DOHH2 (cell line): ENCODE results near the gene ACACB.

Experiments used
- H3F3A ChIP-seq: fragments of 200-600 bp; sonication (generic), shearing (Covaris generic); 2 replicates; pipeline ENCODE4 v1.6.0; 2016; ENCODE audit warnings: antibody characterized with exemption, mild to moderate bottlenecking; ENCODE audit not compliant: control insufficient read depth, insufficient read depth
- H3K27ac ChIP-seq: fragments of 200-600 bp; sonication (generic); 2 replicates; pipeline ENCODE4 v1.5.1; 2014; ENCODE audit warnings: low read depth, mild to moderate bottlenecking, low read length, moderate library complexity
- H3K27me3 ChIP-seq: fragments of 200-600 bp; sonication (generic); 2 replicates; pipeline ENCODE4 v1.6.1; 2014; ENCODE audit warnings: mild to moderate bottlenecking, low read length, mixed read lengths; ENCODE audit not compliant: control insufficient read depth
- H3K36me3 ChIP-seq: fragments of 200-600 bp; sonication (generic); 2 replicates; pipeline ENCODE4 v1.6.1; 2014; ENCODE audit warnings: mild to moderate bottlenecking, low read length, moderate library complexity, mixed read lengths; ENCODE audit not compliant: control insufficient read depth
- H3K4me1 ChIP-seq: fragments of 200-600 bp; sonication (generic); 2 replicates; pipeline ENCODE4 v1.6.1; 2014; ENCODE audit warnings: mild to moderate bottlenecking, low read length, mixed read lengths; ENCODE audit not compliant: control insufficient read depth
- H3K4me2 ChIP-seq: fragments of 200-600 bp; sonication (generic); 2 replicates; pipeline ENCODE4 v1.6.0; 2014; ENCODE audit warnings: mild to moderate bottlenecking, low read length, moderate library complexity
- H3K4me3 ChIP-seq: fragments of 200-600 bp; sonication (generic); 2 replicates; pipeline ENCODE4 v1.5.1; 2014; ENCODE audit warnings: mild to moderate bottlenecking, low read length, mixed read lengths
- H3K79me2 ChIP-seq: fragments of 200-600 bp; sonication (generic); 2 replicates; pipeline ENCODE4 v1.6.1; 2014; ENCODE audit warnings: mild to moderate bottlenecking, low read length, mixed read lengths; ENCODE audit not compliant: control insufficient read depth
- H3K9me2 ChIP-seq: fragments of 200-600 bp; sonication (generic); replicated peaks from 2 replicates; pipeline ENCODE4 v1.6.1; 2014; ENCODE audit warnings: mild to moderate bottlenecking, low read length, mixed read lengths; ENCODE audit not compliant: control insufficient read depth
- H3K9me3 ChIP-seq: fragments of 200-600 bp; sonication (generic); 2 replicates; pipeline ENCODE4 v1.6.1; 2014; ENCODE audit warnings: antibody characterized with exemption, low read length, mixed read lengths; ENCODE audit not compliant: control insufficient read depth, insufficient read depth
- H4K20me1 ChIP-seq: fragments of 200-600 bp; sonication (generic); 2 replicates; pipeline ENCODE4 v1.6.0; 2014; ENCODE audit warnings: low read depth, mild to moderate bottlenecking, antibody characterized with exemption, low read length, moderate library complexity; ENCODE audit not compliant: control insufficient read depth, insufficient read depth
- EZH2phosphoT487 ChIP-seq: fragments of 200-600 bp; sonication (generic); IDR thresholded peaks from 2 replicates; pipeline ENCODE4 v1.6.1; 2017; ENCODE audit warnings: borderline replicate concordance, mild to moderate bottlenecking, antibody characterized with exemption, low read length, moderate library complexity, mixed read lengths
- TF ChIP-seq, protein P1 (sequence below): fragments of 200-600 bp; sonication (generic); IDR thresholded peaks from one replicate; pipeline ENCODE4 v1.5.1; 2014; ENCODE audit warnings: antibody characterized with exemption, mild to moderate bottlenecking, low read depth, low read length; ENCODE audit not compliant: poor library complexity, severe bottlenecking

Gene ACACB

DNA sequence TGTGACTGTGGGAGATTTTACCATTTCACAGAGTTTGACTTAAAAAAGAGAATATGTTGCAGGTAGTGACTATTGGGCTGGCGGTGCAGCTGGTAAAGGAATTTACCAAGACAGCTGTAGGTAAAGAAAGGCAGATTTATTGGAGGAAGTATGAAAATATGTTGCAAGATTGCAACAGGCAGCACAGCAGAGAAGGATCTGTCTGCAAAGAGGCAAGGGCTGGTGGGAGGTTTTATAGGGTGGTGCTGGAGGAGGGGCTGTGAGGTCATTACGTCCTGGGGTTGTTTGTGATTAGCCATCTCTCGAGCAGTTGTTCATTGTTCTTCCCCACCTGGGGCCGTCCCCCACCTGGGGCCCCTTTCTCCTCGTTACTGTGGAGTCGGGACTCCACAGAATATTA, 62.1 kb downstream of the ACACB start:
- Histone ChIP-seq H3K9me3 (no peaks in the 10 kb centered on the region), H4K20me1 (no peaks in the 10 kb centered on the region), H3K4me2 (no peak overlapping the region), H3K27me3 (no peaks in the 10 kb centered on the region), H3K79me2 (no peaks in the 10 kb centered on the region), H3K27ac (no peak overlapping the region), H3F3A (no peaks in the 10 kb centered on the region), H3K4me1 (no peaks in the 10 kb centered on the region), H3K9me2 (no peaks in the 10 kb centered on the region), H3K36me3 (no peaks in the 10 kb centered on the region), H3K4me3 (no peak overlapping the region)
- TF ChIP-seq EZH2phosphoT487, result no peak
- TF ChIP-seq, protein P1, sequence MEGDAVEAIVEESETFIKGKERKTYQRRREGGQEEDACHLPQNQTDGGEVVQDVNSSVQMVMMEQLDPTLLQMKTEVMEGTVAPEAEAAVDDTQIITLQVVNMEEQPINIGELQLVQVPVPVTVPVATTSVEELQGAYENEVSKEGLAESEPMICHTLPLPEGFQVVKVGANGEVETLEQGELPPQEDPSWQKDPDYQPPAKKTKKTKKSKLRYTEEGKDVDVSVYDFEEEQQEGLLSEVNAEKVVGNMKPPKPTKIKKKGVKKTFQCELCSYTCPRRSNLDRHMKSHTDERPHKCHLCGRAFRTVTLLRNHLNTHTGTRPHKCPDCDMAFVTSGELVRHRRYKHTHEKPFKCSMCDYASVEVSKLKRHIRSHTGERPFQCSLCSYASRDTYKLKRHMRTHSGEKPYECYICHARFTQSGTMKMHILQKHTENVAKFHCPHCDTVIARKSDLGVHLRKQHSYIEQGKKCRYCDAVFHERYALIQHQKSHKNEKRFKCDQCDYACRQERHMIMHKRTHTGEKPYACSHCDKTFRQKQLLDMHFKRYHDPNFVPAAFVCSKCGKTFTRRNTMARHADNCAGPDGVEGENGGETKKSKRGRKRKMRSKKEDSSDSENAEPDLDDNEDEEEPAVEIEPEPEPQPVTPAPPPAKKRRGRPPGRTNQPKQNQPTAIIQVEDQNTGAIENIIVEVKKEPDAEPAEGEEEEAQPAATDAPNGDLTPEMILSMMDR, result no peak

DNA sequence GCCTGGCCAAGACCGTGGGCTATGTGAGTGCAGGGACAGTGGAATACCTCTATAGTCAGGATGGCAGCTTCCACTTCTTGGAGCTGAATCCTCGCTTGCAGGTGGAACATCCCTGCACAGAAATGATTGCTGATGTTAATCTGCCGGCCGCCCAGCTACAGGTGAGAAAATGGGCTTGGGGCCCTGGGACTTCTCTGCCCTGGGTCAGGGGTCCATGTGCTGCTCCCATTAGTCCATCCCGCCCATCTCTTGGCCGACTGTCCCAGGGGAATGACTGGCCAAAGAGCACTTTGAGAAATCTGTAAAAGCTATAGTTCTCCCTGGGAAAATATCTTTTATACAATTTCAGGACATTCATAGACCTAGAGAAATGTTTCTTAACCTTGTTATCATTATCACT, 63.5 kb downstream of the ACACB start:
- no peak overlapping the region for H3K4me2 ChIP-seq
- H3K79me2 ChIP-seq, result no peaks in the 10 kb centered on the region
- TF ChIP-seq, protein P1, result no peak
- no peak for TF ChIP-seq EZH2phosphoT487
- H3K27ac ChIP-seq, result no peak overlapping the region
- H3K4me3 ChIP-seq, result no peak overlapping the region
- no peaks in the 10 kb centered on the region for H3K9me3 ChIP-seq
- H3K4me1 ChIP-seq, result no peaks in the 10 kb centered on the region
- no peaks in the 10 kb centered on the region for H4K20me1 ChIP-seq
- no peaks in the 10 kb centered on the region for H3F3A ChIP-seq
- no peaks in the 10 kb centered on the region for H3K36me3 ChIP-seq
- H3K27me3 ChIP-seq, result no peaks in the 10 kb centered on the region
- H3K9me2 ChIP-seq, result no peaks in the 10 kb centered on the region

DNA sequence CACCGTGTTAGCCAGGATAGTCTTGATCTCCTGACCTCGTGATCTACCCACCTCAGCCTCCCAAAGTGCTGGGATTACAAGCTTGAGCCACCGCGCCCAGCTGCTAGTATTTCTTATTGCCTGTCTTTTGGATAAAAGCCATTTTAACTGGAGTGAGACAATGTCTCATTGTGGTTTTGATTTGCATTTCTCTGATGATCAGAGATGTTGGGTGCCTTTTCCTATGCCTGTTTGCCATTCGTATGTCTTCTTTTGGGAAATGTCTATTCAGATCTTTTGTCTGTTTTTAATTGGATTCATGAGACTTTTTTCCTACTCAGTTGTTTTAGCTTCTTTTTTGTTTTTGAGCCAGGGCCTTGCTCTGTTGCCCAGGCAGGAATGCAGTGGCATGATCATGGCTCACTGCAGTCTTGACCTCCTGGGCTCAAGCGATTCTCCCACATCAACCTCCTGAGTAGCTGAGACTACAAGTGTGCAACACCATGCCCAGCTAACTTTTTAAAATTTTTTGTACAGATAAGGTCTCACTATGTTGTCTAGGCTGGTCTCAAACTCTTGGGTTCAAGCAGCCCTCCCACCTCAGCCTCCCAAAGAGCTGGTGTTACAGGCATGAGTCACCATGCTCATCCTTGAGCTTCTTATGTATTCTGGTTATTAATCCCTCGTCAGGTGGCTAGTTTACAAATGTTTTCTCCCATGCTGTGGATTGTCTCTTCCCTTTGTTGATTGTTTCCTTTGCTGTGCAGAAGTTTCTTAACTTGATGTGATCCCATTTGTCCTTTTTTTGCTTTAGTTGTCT, 65.9 kb downstream of the ACACB start:
- H3K27ac ChIP-seq, result no peak overlapping the region
- no peaks in the 10 kb centered on the region for H3F3A ChIP-seq
- no peaks in the 10 kb centered on the region for H3K9me3 ChIP-seq
- H3K9me2 ChIP-seq, result no peaks in the 10 kb centered on the region
- TF ChIP-seq, protein P1, result no peak
- TF ChIP-seq EZH2phosphoT487, result no peak
- no peaks in the 10 kb centered on the region for H3K79me2 ChIP-seq
- H3K4me1 ChIP-seq, result no peaks in the 10 kb centered on the region
- H3K4me3 ChIP-seq, result no peak overlapping the region
- no peaks in the 10 kb centered on the region for H4K20me1 ChIP-seq
- H3K27me3 ChIP-seq, result no peaks in the 10 kb centered on the region
- no peaks in the 10 kb centered on the region for H3K36me3 ChIP-seq
- H3K4me2 ChIP-seq, result no peak overlapping the region
